Measurements from ENCODE around the gene PDIA6. TPM values are rescaled to one million over a fixed set of nuclear protein-coding genes. Genes with fewer than 3 reads are reported as not detected.

The PDIA6 gene
- total RNA-seq, 1 donor, result 58.7 TPM

DNA sequence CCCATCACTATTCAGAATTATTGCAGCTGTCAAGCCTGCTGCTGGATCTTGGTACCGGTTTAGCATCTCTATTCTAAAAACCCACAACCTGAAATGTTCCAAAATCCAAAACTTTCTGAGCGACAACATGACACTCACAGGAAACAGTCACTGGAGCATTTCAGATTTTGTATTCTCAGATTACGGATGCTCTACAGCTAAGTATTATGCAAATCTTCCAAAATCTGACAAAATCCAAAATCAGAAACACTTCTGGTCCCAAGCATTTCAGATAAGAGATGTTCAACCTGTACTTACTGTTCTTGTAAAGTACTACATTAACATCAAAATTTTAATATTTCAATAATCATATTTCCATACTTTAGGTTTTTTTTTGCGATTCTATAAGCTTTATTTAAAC lies 12.4 kb downstream of the PDIA6 start:
- H3K4me3 ChIP-seq (ENCODE audit: low read length), result no peak overlapping the region
- H3K9me3 ChIP-seq (ENCODE audit: low read depth, low read length), result no peaks in the 10 kb centered on the region
- no peaks in the 10 kb centered on the region for H3K27me3 ChIP-seq (ENCODE audit: insufficient read depth, low read length)
- peaks cover 3% of the 10 kb centered on the region for H3K4me1 ChIP-seq (ENCODE audit: insufficient read depth, low read length)

DNA sequence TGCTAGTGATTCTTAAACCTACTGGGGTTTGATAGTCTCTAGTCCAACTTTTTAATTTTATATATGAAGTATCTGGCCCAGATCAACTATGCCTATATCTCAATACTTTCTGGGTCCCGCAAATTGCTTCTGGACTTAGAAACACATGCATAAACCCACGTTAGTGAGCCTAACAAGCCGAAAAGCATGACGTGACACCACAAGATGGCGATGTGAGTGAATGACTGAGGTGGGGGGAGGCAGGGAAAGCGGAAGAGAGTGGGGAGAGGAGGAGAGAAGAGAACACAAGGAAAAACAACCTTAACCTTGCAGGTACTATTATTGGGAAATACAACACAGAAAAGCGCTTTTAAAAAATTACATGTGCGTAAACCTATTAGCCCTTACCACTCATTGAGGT lies 13.8 kb downstream of the PDIA6 start:
- H3K4me3 ChIP-seq (ENCODE audit: low read length), result no peak overlapping the region
- H3K4me1 ChIP-seq (ENCODE audit: insufficient read depth, low read length), result peaks cover 3% of the 10 kb centered on the region
- no peaks in the 10 kb centered on the region for H3K9me3 ChIP-seq (ENCODE audit: low read depth, low read length)
- H3K27me3 ChIP-seq (ENCODE audit: insufficient read depth, low read length), result no peaks in the 10 kb centered on the region

DNA sequence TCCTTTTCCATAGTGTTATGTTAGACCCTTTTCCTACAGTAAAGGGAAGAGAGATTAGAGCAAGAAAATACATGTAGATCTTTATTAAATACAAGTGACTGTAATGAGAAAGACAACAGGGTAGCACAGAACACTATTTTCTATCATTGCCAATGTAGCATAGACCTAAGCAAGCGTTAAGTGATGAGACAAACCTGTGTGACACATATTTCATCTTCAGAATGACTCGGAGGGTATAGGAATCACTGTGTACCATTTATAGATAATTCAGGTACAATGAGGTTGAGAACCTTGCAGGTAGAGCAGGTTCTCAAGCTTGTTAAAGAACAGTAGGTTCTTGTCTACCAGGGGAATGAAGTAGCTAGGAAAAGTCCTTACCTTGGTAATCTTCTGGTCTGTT lies 15.9 kb downstream of the PDIA6 start:
- H3K4me3 ChIP-seq (ENCODE audit: low read length), result no peak overlapping the region
- no peaks in the 10 kb centered on the region for H3K4me1 ChIP-seq (ENCODE audit: insufficient read depth, low read length)
- H3K9me3 ChIP-seq (ENCODE audit: low read depth, low read length), result no peaks in the 10 kb centered on the region

GRCh38 chr2:10795508-10796046 lies 17.0 kb downstream of the PDIA6 start:
- no peaks in the 10 kb centered on the region for H3K27me3 ChIP-seq (ENCODE audit: insufficient read depth, low read length)
- no peaks in the 10 kb centered on the region for H3K9me3 ChIP-seq (ENCODE audit: low read depth, low read length)
- no peak overlapping the region for H3K4me3 ChIP-seq (ENCODE audit: low read length)
- H3K4me1 ChIP-seq (ENCODE audit: insufficient read depth, low read length), result no peaks in the 10 kb centered on the region

More for the DNA sequence above, 15.9 kb downstream of the PDIA6 start:
- no peaks in the 10 kb centered on the region for H3K27me3 ChIP-seq (ENCODE audit: insufficient read depth, low read length)

DNA sequence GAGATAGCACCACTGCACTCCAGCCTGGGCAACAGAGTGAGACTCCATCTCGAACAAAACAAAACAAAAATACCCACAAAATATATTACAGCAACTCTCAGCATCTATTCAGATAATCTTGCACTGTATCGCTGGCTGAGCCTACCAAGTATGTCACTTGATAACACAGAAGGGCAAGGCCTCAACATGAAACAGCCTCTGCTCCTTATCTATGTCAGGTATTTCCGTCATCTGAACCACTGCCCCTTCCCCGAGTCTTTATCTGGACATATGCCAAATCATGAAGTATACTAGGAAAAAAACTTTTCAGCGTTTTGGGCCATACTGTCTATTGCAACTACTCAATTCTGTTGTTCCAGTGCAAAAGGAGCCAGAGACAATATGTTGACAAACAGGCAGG lies 17.7 kb downstream of the PDIA6 start:
- H3K4me1 ChIP-seq (ENCODE audit: insufficient read depth, low read length), result no peaks in the 10 kb centered on the region
- H3K9me3 ChIP-seq (ENCODE audit: low read depth, low read length), result no peaks in the 10 kb centered on the region
- no peak overlapping the region for H3K4me3 ChIP-seq (ENCODE audit: low read length)
- no peaks in the 10 kb centered on the region for H3K27me3 ChIP-seq (ENCODE audit: insufficient read depth, low read length)

- H3K4me1 ChIP-seq (ENCODE audit: insufficient read depth, low read length), result no peaks in the 10 kb centered on the region
- H3K27me3 ChIP-seq (ENCODE audit: insufficient read depth, low read length), result no peaks in the 10 kb centered on the region
Observed at GRCh38 chr2:10793816-10794215, 18.8 kb downstream of the PDIA6 start.

GRCh38 chr2:10792660-10793400 lies 19.8 kb downstream of the PDIA6 start:
- no peaks in the 10 kb centered on the region for H3K27me3 ChIP-seq (ENCODE audit: insufficient read depth, low read length)
- no peaks in the 10 kb centered on the region for H3K4me1 ChIP-seq (ENCODE audit: insufficient read depth, low read length)
- no peaks in the 10 kb centered on the region for H3K9me3 ChIP-seq (ENCODE audit: low read depth, low read length)
- H3K4me3 ChIP-seq (ENCODE audit: low read length), result no peak overlapping the region

More at GRCh38 chr2:10793816-10794215, 18.8 kb downstream of the PDIA6 start:
- Histone ChIP-seq H3K9me3 (ENCODE audit: low read depth, low read length) (no peaks in the 10 kb centered on the region), H3K4me3 (ENCODE audit: low read length) (no peak overlapping the region)

DNA sequence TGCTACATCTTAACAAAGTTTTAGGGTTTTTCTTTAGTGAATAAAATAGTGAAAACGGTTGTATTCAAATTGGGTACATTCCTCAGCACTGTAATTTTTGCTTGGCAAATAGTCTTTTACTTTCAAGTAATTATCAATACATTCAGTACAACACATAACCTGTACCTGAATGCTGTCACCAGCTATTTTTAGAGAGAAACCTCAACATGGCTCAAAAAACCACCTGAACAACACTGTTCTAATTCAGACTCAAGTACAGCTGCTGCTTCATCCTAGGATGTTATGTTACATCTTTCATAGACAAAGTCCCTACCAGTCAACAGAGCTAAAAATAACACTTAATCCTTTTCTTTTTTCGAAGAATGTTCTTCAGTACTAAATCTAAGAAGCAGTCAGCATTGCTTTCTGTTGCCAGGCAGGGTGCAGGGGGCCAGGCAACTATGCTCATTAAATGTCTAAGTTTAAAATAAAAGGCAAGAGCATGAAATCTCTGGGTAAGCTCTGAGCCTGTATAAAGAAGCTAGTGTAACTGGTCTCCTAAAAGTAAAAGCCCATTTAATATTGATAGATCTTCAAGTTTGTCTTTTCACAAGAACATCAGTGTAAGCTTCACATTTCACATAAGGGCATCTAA lies 20.5 kb downstream of the PDIA6 start:
- no peaks in the 10 kb centered on the region for H3K4me1 ChIP-seq (ENCODE audit: insufficient read depth, low read length)
- no peaks in the 10 kb centered on the region for H3K27me3 ChIP-seq (ENCODE audit: insufficient read depth, low read length)
- H3K4me3 ChIP-seq (ENCODE audit: low read length), result no peak overlapping the region

DNA sequence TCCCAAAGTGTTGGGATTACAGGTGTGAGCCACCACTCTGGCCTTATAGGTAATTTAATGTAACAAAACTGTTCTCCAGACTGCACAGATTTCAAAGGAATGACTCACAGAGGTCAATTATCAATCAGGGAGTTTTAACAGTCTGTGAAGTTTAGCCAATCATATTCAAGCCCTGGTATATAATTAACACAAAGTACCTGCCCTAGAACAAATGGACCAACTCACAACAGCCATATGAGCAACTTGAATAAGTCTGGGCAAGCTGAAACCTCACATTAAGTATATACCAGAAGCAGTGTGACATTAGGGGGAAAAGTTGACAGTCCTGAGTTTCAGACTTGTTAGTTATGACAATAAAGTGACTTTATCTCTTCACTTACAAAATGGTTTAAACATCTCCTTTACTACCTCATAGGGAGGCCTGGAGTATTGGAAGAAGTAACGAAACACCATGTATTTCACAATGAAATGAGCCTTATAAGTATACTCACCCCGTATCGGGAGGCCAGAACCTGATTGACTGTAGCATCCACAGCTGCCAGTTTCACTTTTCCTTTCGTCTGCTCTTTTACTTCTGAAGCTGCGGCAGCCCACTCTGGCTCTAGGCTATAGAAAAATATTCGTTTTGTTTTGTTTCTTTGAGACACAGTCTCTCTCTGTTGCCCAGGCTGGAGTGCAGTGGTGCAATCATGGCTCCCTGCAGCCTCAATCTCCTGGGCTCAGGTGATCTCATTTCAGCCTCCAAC lies 22.2 kb downstream of the PDIA6 start:
- Histone ChIP-seq H3K27me3 (ENCODE audit: insufficient read depth, low read length) (no peaks in the 10 kb centered on the region), H3K9me3 (ENCODE audit: low read depth, low read length) (no peaks in the 10 kb centered on the region), H3K4me1 (ENCODE audit: insufficient read depth, low read length) (no peaks in the 10 kb centered on the region), H3K4me3 (ENCODE audit: low read length) (no peak overlapping the region)

More for the DNA sequence above, 20.5 kb downstream of the PDIA6 start:
- H3K9me3 ChIP-seq (ENCODE audit: low read depth, low read length), result no peaks in the 10 kb centered on the region

DNA sequence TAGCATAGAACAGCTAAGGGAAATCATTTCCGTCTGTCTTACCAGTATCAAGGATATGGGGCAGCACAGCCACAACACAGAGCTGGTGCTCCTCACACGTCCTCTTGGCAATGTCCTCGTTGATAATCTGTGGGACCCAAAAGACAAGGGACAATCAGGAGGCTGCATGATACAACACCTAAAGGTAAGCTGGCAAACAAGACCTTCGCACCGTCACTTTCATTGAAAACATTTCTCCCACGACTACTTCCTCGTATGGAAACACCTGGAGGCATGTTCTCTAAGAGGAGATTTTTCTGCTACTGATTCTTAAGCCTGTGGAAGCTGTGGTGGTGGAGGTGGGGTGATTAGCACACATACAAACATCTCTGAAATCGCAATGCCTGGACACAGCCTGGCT lies 23.7 kb downstream of the PDIA6 start:
- no peaks in the 10 kb centered on the region for H3K27me3 ChIP-seq (ENCODE audit: insufficient read depth, low read length)
- no peaks in the 10 kb centered on the region for H3K9me3 ChIP-seq (ENCODE audit: low read depth, low read length)
- H3K4me3 ChIP-seq (ENCODE audit: low read length), result no peak overlapping the region
- H3K4me1 ChIP-seq (ENCODE audit: insufficient read depth, low read length), result no peaks in the 10 kb centered on the region

- Histone ChIP-seq H3K27me3 (ENCODE audit: insufficient read depth, low read length) (no peaks in the 10 kb centered on the region), H3K4me3 (ENCODE audit: low read length) (no peak overlapping the region), H3K4me1 (ENCODE audit: insufficient read depth, low read length) (no peaks in the 10 kb centered on the region), H3K9me3 (ENCODE audit: low read depth, low read length) (no peaks in the 10 kb centered on the region)
Observed at GRCh38 chr2:10787176-10787968, 25.2 kb downstream of the PDIA6 start.

GRCh38 chr2:10786240-10786982 lies 26.2 kb downstream of the PDIA6 start:
- no peak overlapping the region for H3K4me3 ChIP-seq (ENCODE audit: low read length)
- H3K27me3 ChIP-seq (ENCODE audit: insufficient read depth, low read length), result no peaks in the 10 kb centered on the region
- H3K9me3 ChIP-seq (ENCODE audit: low read depth, low read length), result no peaks in the 10 kb centered on the region
- H3K4me1 ChIP-seq (ENCODE audit: insufficient read depth, low read length), result no peaks in the 10 kb centered on the region

GRCh38 chr2:10785260-10785659 lies 27.3 kb downstream of the PDIA6 start:
- Histone ChIP-seq H3K4me3 (ENCODE audit: low read length) (no peak overlapping the region), H3K9me3 (ENCODE audit: low read depth, low read length) (no peaks in the 10 kb centered on the region), H3K27me3 (ENCODE audit: insufficient read depth, low read length) (no peaks in the 10 kb centered on the region), H3K4me1 (ENCODE audit: insufficient read depth, low read length) (no peaks in the 10 kb centered on the region)

DNA sequence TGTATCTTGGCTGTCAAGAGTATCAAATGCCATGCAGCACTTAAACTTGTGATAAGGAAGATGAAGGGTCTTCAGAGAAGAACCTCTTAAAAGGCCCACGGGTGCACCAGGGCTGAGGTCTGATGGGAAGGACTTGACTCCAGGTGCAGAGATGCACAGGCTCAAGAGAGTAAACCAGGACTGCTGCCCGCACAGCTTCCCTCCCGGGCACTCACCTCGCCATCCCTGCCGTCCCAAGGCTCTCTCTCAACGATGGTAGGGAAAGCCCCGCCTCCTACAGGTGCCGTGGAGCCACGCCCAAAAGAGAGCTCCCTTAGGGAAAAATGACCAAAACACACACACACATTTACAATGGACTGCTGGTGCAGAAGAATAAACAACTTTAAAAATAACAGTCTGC lies 27.9 kb downstream of the PDIA6 start:
- Histone ChIP-seq H3K4me3 (ENCODE audit: low read length) (no peak overlapping the region), H3K9me3 (ENCODE audit: low read depth, low read length) (no peaks in the 10 kb centered on the region), H3K27me3 (ENCODE audit: insufficient read depth, low read length) (no peaks in the 10 kb centered on the region), H3K4me1 (ENCODE audit: insufficient read depth, low read length) (no peaks in the 10 kb centered on the region)

Measured in mononuclear cell (primary cell).